ENCODE measurements around the gene PUS10.

DNA sequence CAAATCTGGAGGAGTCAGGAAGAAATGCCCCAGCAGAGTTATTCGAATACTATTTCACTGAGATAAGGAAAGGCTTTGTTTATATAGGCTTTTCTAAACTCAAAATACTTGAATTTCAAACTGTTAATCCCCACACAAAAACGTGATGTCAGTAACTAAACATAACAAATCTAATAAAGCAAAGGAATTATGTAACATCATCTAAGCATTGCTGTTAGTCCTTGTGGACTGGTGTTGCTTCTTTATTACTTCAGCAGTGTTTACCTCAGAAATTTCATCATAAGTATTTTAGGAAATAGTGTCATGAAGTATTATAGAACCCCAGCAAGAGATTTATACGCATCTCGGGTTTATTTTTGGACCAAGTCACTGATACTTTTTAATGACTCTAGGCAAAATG, 27.9 kb upstream of the PUS10 start:
- TF ChIP-seq POLR2AphosphoS5 (IDR thresholded peaks at IDR 0.05; ENCODE audit: low read depth, low read length) (no peak), ZNF251 (CRISPR knock-in tag; IDR thresholded peaks at IDR 0.05) (no peak), ZMYM3 (CRISPR knock-in tag; IDR thresholded peaks at IDR 0.05) (no peak), PHB2 (IDR thresholded peaks at IDR 0.05; ENCODE audit: partially characterized antibody) (no peak), ZNF430 (CRISPR knock-in tag; IDR thresholded peaks at IDR 0.05) (no peak), TCF7L2 (IDR thresholded peaks at IDR 0.05; ENCODE audit: low read depth, low read length) (no peak), MXI1 (IDR thresholded peaks at IDR 0.05; ENCODE audit: borderline replicate concordance, low read depth, low read length) (no peak), MYC (CRISPR knock-in tag; IDR thresholded peaks at IDR 0.05; ENCODE audit: borderline replicate concordance) (no peak)
- TF ChIP-seq, protein P1, sequence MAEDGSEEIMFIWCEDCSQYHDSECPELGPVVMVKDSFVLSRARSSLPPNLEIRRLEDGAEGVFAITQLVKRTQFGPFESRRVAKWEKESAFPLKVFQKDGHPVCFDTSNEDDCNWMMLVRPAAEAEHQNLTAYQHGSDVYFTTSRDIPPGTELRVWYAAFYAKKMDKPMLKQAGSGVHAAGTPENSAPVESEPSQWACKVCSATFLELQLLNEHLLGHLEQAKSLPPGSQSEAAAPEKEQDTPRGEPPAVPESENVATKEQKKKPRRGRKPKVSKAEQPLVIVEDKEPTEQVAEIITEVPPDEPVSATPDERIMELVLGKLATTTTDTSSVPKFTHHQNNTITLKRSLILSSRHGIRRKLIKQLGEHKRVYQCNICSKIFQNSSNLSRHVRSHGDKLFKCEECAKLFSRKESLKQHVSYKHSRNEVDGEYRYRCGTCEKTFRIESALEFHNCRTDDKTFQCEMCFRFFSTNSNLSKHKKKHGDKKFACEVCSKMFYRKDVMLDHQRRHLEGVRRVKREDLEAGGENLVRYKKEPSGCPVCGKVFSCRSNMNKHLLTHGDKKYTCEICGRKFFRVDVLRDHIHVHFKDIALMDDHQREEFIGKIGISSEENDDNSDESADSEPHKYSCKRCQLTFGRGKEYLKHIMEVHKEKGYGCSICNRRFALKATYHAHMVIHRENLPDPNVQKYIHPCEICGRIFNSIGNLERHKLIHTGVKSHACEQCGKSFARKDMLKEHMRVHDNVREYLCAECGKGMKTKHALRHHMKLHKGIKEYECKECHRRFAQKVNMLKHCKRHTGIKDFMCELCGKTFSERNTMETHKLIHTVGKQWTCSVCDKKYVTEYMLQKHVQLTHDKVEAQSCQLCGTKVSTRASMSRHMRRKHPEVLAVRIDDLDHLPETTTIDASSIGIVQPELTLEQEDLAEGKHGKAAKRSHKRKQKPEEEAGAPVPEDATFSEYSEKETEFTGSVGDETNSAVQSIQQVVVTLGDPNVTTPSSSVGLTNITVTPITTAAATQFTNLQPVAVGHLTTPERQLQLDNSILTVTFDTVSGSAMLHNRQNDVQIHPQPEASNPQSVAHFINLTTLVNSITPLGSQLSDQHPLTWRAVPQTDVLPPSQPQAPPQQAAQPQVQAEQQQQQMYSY (CRISPR knock-in tag; IDR thresholded peaks at IDR 0.05) = no peak
- TF ChIP-seq, protein P2, sequence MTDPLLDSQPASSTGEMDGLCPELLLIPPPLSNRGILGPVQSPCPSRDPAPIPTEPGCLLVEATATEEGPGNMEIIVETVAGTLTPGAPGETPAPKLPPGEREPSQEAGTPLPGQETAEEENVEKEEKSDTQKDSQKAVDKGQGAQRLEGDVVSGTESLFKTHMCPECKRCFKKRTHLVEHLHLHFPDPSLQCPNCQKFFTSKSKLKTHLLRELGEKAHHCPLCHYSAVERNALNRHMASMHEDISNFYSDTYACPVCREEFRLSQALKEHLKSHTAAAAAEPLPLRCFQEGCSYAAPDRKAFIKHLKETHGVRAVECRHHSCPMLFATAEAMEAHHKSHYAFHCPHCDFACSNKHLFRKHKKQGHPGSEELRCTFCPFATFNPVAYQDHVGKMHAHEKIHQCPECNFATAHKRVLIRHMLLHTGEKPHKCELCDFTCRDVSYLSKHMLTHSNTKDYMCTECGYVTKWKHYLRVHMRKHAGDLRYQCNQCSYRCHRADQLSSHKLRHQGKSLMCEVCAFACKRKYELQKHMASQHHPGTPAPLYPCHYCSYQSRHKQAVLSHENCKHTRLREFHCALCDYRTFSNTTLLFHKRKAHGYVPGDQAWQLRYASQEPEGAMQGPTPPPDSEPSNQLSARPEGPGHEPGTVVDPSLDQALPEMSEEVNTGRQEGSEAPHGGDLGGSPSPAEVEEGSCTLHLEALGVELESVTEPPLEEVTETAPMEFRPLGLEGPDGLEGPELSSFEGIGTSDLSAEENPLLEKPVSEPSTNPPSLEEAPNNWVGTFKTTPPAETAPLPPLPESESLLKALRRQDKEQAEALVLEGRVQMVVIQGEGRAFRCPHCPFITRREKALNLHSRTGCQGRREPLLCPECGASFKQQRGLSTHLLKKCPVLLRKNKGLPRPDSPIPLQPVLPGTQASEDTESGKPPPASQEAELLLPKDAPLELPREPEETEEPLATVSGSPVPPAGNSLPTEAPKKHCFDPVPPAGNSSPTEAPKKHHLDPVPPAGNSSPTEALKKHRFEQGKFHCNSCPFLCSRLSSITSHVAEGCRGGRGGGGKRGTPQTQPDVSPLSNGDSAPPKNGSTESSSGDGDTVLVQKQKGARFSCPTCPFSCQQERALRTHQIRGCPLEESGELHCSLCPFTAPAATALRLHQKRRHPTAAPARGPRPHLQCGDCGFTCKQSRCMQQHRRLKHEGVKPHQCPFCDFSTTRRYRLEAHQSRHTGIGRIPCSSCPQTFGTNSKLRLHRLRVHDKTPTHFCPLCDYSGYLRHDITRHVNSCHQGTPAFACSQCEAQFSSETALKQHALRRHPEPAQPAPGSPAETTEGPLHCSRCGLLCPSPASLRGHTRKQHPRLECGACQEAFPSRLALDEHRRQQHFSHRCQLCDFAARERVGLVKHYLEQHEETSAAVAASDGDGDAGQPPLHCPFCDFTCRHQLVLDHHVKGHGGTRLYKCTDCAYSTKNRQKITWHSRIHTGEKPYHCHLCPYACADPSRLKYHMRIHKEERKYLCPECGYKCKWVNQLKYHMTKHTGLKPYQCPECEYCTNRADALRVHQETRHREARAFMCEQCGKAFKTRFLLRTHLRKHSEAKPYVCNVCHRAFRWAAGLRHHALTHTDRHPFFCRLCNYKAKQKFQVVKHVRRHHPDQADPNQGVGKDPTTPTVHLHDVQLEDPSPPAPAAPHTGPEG (CRISPR knock-in tag; IDR thresholded peaks at IDR 0.05) = no peak

Measured in HepG2 (cell line).